ENCODE data around the gene HSD17B7.

The HSD17B7 gene

GRCh38 chr1:162859191-162859590, 68.7 kb downstream of the HSD17B7 start:
- no peak for DNase-seq (ENCODE audit: low spot score)

GRCh38 chr1:162861101-162861500, 70.6 kb downstream of the HSD17B7 start, which contains the start of gene CCDC190:
CCDC190 (minus strand) TSS chr1:162861175; CDS start chr1:162859646, 1,529 bp downstream.
- DNase-seq (ENCODE audit: low spot score): no peak

- no peak for DNase-seq (ENCODE audit: low spot score)
Measured at GRCh38 chr1:162861625-162862024, 71.1 kb downstream of the HSD17B7 start.

Data from AG08396 (cell line).